ENCODE measurements around the gene SLC38A11.

Gene SLC38A11

GRCh38 chr2:164948540-164948939 is 6.8 kb downstream of the SLC38A11 start:
- H3K9me3 Mint-ChIP-seq (ENCODE audit: low read depth) = no peaks in the 10 kb centered on the region
- peaks cover 13% of the 10 kb centered on the region for H3K27me3 Mint-ChIP-seq
- no peaks in the 10 kb centered on the region for H3K4me1 Mint-ChIP-seq (ENCODE audit: low read depth)
- no peaks in the 10 kb centered on the region for H3K36me3 Mint-ChIP-seq
- H3K4me3 Mint-ChIP-seq = no peak overlapping the region
- H3K27ac Mint-ChIP-seq = no peak overlapping the region

- no peak overlapping the region for H3K4me3 Mint-ChIP-seq
- no peak overlapping the region for H3K27ac Mint-ChIP-seq
- no peaks in the 10 kb centered on the region for H3K36me3 Mint-ChIP-seq
- no peaks in the 10 kb centered on the region for H3K9me3 Mint-ChIP-seq (ENCODE audit: low read depth)
- peaks cover 11% of the 10 kb centered on the region for H3K27me3 Mint-ChIP-seq
- no peaks in the 10 kb centered on the region for H3K4me1 Mint-ChIP-seq (ENCODE audit: low read depth)
Measured at GRCh38 chr2:164947281-164947680, 8.0 kb downstream of the SLC38A11 start.

GRCh38 chr2:164943289-164943688 is 12.0 kb downstream of the SLC38A11 start:
- no peaks in the 10 kb centered on the region for H3K9me3 Mint-ChIP-seq (ENCODE audit: low read depth)
- H3K27ac Mint-ChIP-seq = no peak overlapping the region
- no peaks in the 10 kb centered on the region for H3K27me3 Mint-ChIP-seq
- no peaks in the 10 kb centered on the region for H3K36me3 Mint-ChIP-seq
- H3K4me1 Mint-ChIP-seq (ENCODE audit: low read depth) = no peaks in the 10 kb centered on the region
- H3K4me3 Mint-ChIP-seq = no peak overlapping the region

- H3K4me3 Mint-ChIP-seq = no peak overlapping the region
- no peaks in the 10 kb centered on the region for H3K4me1 Mint-ChIP-seq (ENCODE audit: low read depth)
- no peak overlapping the region for H3K27ac Mint-ChIP-seq
- no peaks in the 10 kb centered on the region for H3K9me3 Mint-ChIP-seq (ENCODE audit: low read depth)
- H3K36me3 Mint-ChIP-seq = no peaks in the 10 kb centered on the region
- H3K27me3 Mint-ChIP-seq = no peaks in the 10 kb centered on the region
Measured at GRCh38 chr2:164937864-164938401, 17.4 kb downstream of the SLC38A11 start.

GRCh38 chr2:164935118-164936101 is 19.9 kb downstream of the SLC38A11 start:
- H3K4me1 Mint-ChIP-seq (ENCODE audit: low read depth) = no peaks in the 10 kb centered on the region
- no peaks in the 10 kb centered on the region for H3K9me3 Mint-ChIP-seq (ENCODE audit: low read depth)
- no peak overlapping the region for H3K4me3 Mint-ChIP-seq
- H3K27ac Mint-ChIP-seq = no peak overlapping the region
- H3K36me3 Mint-ChIP-seq = no peaks in the 10 kb centered on the region
- H3K27me3 Mint-ChIP-seq = no peaks in the 10 kb centered on the region

GRCh38 chr2:164934401-164935117 is 20.8 kb downstream of the SLC38A11 start:
- Mint-ChIP-seq H3K9me3 (ENCODE audit: low read depth) (no peaks in the 10 kb centered on the region), H3K27me3 (no peaks in the 10 kb centered on the region), H3K4me1 (ENCODE audit: low read depth) (no peaks in the 10 kb centered on the region), H3K36me3 (no peaks in the 10 kb centered on the region), H3K4me3 (no peak overlapping the region), H3K27ac (no peak overlapping the region)

- no peaks in the 10 kb centered on the region for H3K4me1 Mint-ChIP-seq (ENCODE audit: low read depth)
- no peaks in the 10 kb centered on the region for H3K36me3 Mint-ChIP-seq
- H3K27me3 Mint-ChIP-seq = no peaks in the 10 kb centered on the region
- H3K4me3 Mint-ChIP-seq = no peak overlapping the region
- H3K9me3 Mint-ChIP-seq (ENCODE audit: low read depth) = no peaks in the 10 kb centered on the region
- H3K27ac Mint-ChIP-seq = no peak overlapping the region
Measured at GRCh38 chr2:164933671-164934189, 21.6 kb downstream of the SLC38A11 start.

- no peaks in the 10 kb centered on the region for H3K4me1 Mint-ChIP-seq (ENCODE audit: low read depth)
- no peak overlapping the region for H3K4me3 Mint-ChIP-seq
- H3K27ac Mint-ChIP-seq = no peak overlapping the region
- no peaks in the 10 kb centered on the region for H3K36me3 Mint-ChIP-seq
- no peaks in the 10 kb centered on the region for H3K9me3 Mint-ChIP-seq (ENCODE audit: low read depth)
- H3K27me3 Mint-ChIP-seq = no peaks in the 10 kb centered on the region
Measured at GRCh38 chr2:164932377-164932776, 22.9 kb downstream of the SLC38A11 start.

GRCh38 chr2:164928101-164928673 is 27.1 kb downstream of the SLC38A11 start:
- no peaks in the 10 kb centered on the region for H3K27me3 Mint-ChIP-seq
- no peaks in the 10 kb centered on the region for H3K36me3 Mint-ChIP-seq
- no peaks in the 10 kb centered on the region for H3K9me3 Mint-ChIP-seq (ENCODE audit: low read depth)
- no peaks in the 10 kb centered on the region for H3K4me1 Mint-ChIP-seq (ENCODE audit: low read depth)
- no peak overlapping the region for H3K27ac Mint-ChIP-seq
- no peak overlapping the region for H3K4me3 Mint-ChIP-seq

- Mint-ChIP-seq H3K4me3 (no peak overlapping the region), H3K27me3 (no peaks in the 10 kb centered on the region), H3K36me3 (no peaks in the 10 kb centered on the region), H3K4me1 (ENCODE audit: low read depth) (no peaks in the 10 kb centered on the region), H3K27ac (no peak overlapping the region), H3K9me3 (ENCODE audit: low read depth) (no peaks in the 10 kb centered on the region)
Measured at GRCh38 chr2:164922134-164922533, 33.2 kb downstream of the SLC38A11 start.

GRCh38 chr2:164920430-164920829 is 34.9 kb downstream of the SLC38A11 start:
- Mint-ChIP-seq H3K27ac (no peak overlapping the region), H3K4me3 (no peak overlapping the region), H3K9me3 (ENCODE audit: low read depth) (no peaks in the 10 kb centered on the region), H3K36me3 (no peaks in the 10 kb centered on the region), H3K4me1 (ENCODE audit: low read depth) (no peaks in the 10 kb centered on the region), H3K27me3 (peaks cover 1% of the 10 kb centered on the region)

- no peaks in the 10 kb centered on the region for H3K4me1 Mint-ChIP-seq (ENCODE audit: low read depth)
- H3K36me3 Mint-ChIP-seq = no peaks in the 10 kb centered on the region
- peaks cover 1% of the 10 kb centered on the region for H3K27me3 Mint-ChIP-seq
- H3K27ac Mint-ChIP-seq = no peak overlapping the region
- H3K9me3 Mint-ChIP-seq (ENCODE audit: low read depth) = no peaks in the 10 kb centered on the region
- H3K4me3 Mint-ChIP-seq = no peak overlapping the region
Measured at GRCh38 chr2:164917296-164917903, 37.9 kb downstream of the SLC38A11 start.

GRCh38 chr2:164915566-164915965 is 39.8 kb downstream of the SLC38A11 start:
- Mint-ChIP-seq H3K36me3 (no peaks in the 10 kb centered on the region), H3K4me1 (ENCODE audit: low read depth) (no peaks in the 10 kb centered on the region), H3K9me3 (ENCODE audit: low read depth) (no peaks in the 10 kb centered on the region), H3K27ac (no peak overlapping the region), H3K27me3 (peaks cover 1% of the 10 kb centered on the region), H3K4me3 (no peak overlapping the region)

GRCh38 chr2:164913640-164914350 is 41.5 kb downstream of the SLC38A11 start:
- H3K4me3 Mint-ChIP-seq = no peak overlapping the region
- peaks cover 1% of the 10 kb centered on the region for H3K27me3 Mint-ChIP-seq
- H3K9me3 Mint-ChIP-seq (ENCODE audit: low read depth) = no peaks in the 10 kb centered on the region
- no peak overlapping the region for H3K27ac Mint-ChIP-seq
- no peaks in the 10 kb centered on the region for H3K36me3 Mint-ChIP-seq
- H3K4me1 Mint-ChIP-seq (ENCODE audit: low read depth) = no peaks in the 10 kb centered on the region
